SK-N-SH (cell line): ENCODE data around the gene RCSD1.

Experiments used
- CHD2 ChIP-seq: fragments of 150-350 bp; IDR thresholded peaks from 2 replicates; pipeline ENCODE4 v1.6.1; 2018; ENCODE audit warnings: low read length; ENCODE audit not compliant: partially characterized antibody
- EP300 ChIP-seq, 2 experiments: IDR thresholded peaks; 2 replicates each; pipeline versions ENCODE4 v1.4.0 to v1.6.1; 2012; ENCODE audit warnings: borderline replicate concordance in 1 of 2, low read depth in 1 of 2, low read length in 1 of 2
- EZH2phosphoT487 ChIP-seq: fragments of 200-600 bp; sonication (generic); IDR thresholded peaks from 2 replicates; pipeline ENCODE4 v1.6.1; 2017; ENCODE audit warnings: low read depth, mixed run types, mild to moderate bottlenecking, antibody characterized with exemption, moderate library complexity, borderline replicate concordance
- GABPA ChIP-seq: IDR thresholded peaks from 2 replicates; pipeline ENCODE4 v1.4.0; 2012; ENCODE audit warnings: low read depth, mild to moderate bottlenecking
- POLR2AphosphoS5 ChIP-seq: IDR thresholded peaks from 2 replicates; pipeline ENCODE4 v1.6.1; 2012; ENCODE audit warnings: low read depth, low read length
- RAD21 ChIP-seq: IDR thresholded peaks from 2 replicates; pipeline ENCODE4 v1.6.1; 2012; ENCODE audit warnings: mild to moderate bottlenecking, low read length
- SMC3 ChIP-seq: IDR thresholded peaks from 2 replicates; pipeline ENCODE4 v1.6.1; 2012; ENCODE audit warnings: low read depth, low read length, improper control_type of control experiment
- USF2 ChIP-seq: fragments of 150-350 bp; IDR thresholded peaks from 2 replicates; pipeline ENCODE4 v1.6.1; 2017; ENCODE audit warnings: antibody characterized with exemption, low read length, low read depth, borderline replicate concordance
- YY1 ChIP-seq: IDR thresholded peaks from 2 replicates; pipeline ENCODE4 v1.4.0; 2012; ENCODE audit warnings: low read depth, mild to moderate bottlenecking
- TF ChIP-seq, protein P1 (sequence below): fragments of 200-600 bp; sonication (generic); IDR thresholded peaks from 2 replicates; pipeline ENCODE4 v1.6.1; 2017; ENCODE audit warnings: antibody characterized with exemption, mild to moderate bottlenecking, moderate library complexity
- TF ChIP-seq, protein P2 (sequence below): IDR thresholded peaks from 2 replicates; pipeline ENCODE4 v1.6.1; 2012; ENCODE audit warnings: mild to moderate bottlenecking, low read depth, low read length, moderate library complexity
- TF ChIP-seq, protein P3 (sequence below): IDR thresholded peaks from 2 replicates; pipeline ENCODE4 v1.4.0; 2012; ENCODE audit warnings: low read depth, borderline replicate concordance

GRCh38 chr1:167711797-167712196 lies 81.8 kb downstream of the RCSD1 start:
- TF ChIP-seq, protein P1, sequence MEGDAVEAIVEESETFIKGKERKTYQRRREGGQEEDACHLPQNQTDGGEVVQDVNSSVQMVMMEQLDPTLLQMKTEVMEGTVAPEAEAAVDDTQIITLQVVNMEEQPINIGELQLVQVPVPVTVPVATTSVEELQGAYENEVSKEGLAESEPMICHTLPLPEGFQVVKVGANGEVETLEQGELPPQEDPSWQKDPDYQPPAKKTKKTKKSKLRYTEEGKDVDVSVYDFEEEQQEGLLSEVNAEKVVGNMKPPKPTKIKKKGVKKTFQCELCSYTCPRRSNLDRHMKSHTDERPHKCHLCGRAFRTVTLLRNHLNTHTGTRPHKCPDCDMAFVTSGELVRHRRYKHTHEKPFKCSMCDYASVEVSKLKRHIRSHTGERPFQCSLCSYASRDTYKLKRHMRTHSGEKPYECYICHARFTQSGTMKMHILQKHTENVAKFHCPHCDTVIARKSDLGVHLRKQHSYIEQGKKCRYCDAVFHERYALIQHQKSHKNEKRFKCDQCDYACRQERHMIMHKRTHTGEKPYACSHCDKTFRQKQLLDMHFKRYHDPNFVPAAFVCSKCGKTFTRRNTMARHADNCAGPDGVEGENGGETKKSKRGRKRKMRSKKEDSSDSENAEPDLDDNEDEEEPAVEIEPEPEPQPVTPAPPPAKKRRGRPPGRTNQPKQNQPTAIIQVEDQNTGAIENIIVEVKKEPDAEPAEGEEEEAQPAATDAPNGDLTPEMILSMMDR = no peak
- TF ChIP-seq, protein P2, sequence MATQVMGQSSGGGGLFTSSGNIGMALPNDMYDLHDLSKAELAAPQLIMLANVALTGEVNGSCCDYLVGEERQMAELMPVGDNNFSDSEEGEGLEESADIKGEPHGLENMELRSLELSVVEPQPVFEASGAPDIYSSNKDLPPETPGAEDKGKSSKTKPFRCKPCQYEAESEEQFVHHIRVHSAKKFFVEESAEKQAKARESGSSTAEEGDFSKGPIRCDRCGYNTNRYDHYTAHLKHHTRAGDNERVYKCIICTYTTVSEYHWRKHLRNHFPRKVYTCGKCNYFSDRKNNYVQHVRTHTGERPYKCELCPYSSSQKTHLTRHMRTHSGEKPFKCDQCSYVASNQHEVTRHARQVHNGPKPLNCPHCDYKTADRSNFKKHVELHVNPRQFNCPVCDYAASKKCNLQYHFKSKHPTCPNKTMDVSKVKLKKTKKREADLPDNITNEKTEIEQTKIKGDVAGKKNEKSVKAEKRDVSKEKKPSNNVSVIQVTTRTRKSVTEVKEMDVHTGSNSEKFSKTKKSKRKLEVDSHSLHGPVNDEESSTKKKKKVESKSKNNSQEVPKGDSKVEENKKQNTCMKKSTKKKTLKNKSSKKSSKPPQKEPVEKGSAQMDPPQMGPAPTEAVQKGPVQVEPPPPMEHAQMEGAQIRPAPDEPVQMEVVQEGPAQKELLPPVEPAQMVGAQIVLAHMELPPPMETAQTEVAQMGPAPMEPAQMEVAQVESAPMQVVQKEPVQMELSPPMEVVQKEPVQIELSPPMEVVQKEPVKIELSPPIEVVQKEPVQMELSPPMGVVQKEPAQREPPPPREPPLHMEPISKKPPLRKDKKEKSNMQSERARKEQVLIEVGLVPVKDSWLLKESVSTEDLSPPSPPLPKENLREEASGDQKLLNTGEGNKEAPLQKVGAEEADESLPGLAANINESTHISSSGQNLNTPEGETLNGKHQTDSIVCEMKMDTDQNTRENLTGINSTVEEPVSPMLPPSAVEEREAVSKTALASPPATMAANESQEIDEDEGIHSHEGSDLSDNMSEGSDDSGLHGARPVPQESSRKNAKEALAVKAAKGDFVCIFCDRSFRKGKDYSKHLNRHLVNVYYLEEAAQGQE = no peak
- no peak for TF ChIP-seq RAD21
- no peak for TF ChIP-seq CHD2
- no peak for TF ChIP-seq YY1
- no peak for TF ChIP-seq POLR2AphosphoS5
- no peak for TF ChIP-seq EZH2phosphoT487
- no peak for TF ChIP-seq EP300 (IDR thresholded peaks at IDR 0.05; ENCODE audit: borderline replicate concordance in 1 of 2, low read depth in 1 of 2, low read length in 1 of 2)
- TF ChIP-seq, protein P3, sequence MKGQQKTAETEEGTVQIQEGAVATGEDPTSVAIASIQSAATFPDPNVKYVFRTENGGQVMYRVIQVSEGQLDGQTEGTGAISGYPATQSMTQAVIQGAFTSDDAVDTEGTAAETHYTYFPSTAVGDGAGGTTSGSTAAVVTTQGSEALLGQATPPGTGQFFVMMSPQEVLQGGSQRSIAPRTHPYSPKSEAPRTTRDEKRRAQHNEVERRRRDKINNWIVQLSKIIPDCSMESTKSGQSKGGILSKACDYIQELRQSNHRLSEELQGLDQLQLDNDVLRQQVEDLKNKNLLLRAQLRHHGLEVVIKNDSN = no peak
- TF ChIP-seq SMC3 = no peak
- TF ChIP-seq GABPA = no peak
- no peak for TF ChIP-seq USF2
